Glutamatergic neuron (in vitro differentiated cells): Measurements from ENCODE around the gene TLR4. TPM values are rescaled to one million over a fixed set of nuclear protein-coding genes. Genes with fewer than 3 reads are reported as not detected.

Experiments used
- DNase-seq: peaks from one replicate; pipeline ENCODE4 v3.0.0; 2022
- H3K27ac Mint-ChIP-seq: one replicate; pipeline ENCODE4 v1.8.0; 2020; ENCODE audit warnings: mild to moderate bottlenecking, mixed read lengths, inconsistent platforms; ENCODE audit not compliant: unreplicated experiment
- H3K27me3 Mint-ChIP-seq: one replicate; pipeline ENCODE4 v1.8.0; 2020; ENCODE audit warnings: mild to moderate bottlenecking, moderate library complexity, mixed read lengths, inconsistent platforms; ENCODE audit not compliant: unreplicated experiment
- H3K36me3 Mint-ChIP-seq: one replicate; pipeline ENCODE4 v1.8.0; 2020; ENCODE audit warnings: mild to moderate bottlenecking, mixed read lengths, inconsistent platforms; ENCODE audit not compliant: unreplicated experiment
- H3K4me1 Mint-ChIP-seq: one replicate; pipeline ENCODE4 v1.8.0; 2020; ENCODE audit warnings: mild to moderate bottlenecking, low read depth, mixed read lengths, inconsistent platforms; ENCODE audit not compliant: unreplicated experiment
- H3K4me3 Mint-ChIP-seq: one replicate; pipeline ENCODE4 v1.8.0; 2020; ENCODE audit warnings: mild to moderate bottlenecking, mixed read lengths, inconsistent platforms; ENCODE audit not compliant: unreplicated experiment
- H3K9me3 Mint-ChIP-seq: one replicate; pipeline ENCODE4 v1.8.0; 2020; ENCODE audit warnings: mild to moderate bottlenecking, moderate library complexity, mixed read lengths, inconsistent platforms; ENCODE audit not compliant: unreplicated experiment
- CTCF ChIP-seq: fragments of 200-600 bp; sonication (generic); IDR thresholded peaks from one replicate; pipeline ENCODE4 v1.5.0; 2021; ENCODE audit not compliant: partially characterized antibody, unreplicated experiment
- total RNA-seq: library from RNA; stranded (reverse); fragmentation: NEBNext Ultra II Directional; extraction: Animal tissue kit (Norgen Biotek cat#: 25700); gene quantifications from one replicate; pipeline ENCODE4 v1.2.1, GENCODE V29; 2021; ENCODE audit not compliant: unreplicated experiment

The TLR4 gene
- total RNA-seq, 1 donor from 2014 or later, result not detected

DNA sequence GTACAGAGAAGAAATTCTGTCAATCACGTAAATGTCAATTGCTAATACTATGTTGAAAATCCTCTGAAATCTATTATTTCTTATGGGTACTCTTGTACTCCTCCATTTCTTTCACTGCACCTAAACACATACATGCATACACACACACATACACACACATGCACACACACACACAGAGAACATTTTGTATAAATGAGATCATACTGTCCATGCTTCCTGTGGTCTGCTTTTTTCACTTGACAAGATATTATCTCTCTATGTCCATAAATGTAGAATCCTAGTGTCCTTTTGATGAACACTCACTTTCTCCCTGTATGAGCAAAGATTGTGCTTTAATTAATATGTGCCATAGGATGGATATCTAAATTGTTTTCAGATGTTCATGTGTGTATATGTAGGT, 32.7 kb upstream of the TLR4 start:
- no peak for DNase-seq
- TF ChIP-seq CTCF, result no peak
- Mint-ChIP-seq H3K4me3 (no peak overlapping the region), H3K27ac (no peak overlapping the region), H3K4me1 (no peaks in the 10 kb centered on the region), H3K36me3 (no peaks in the 10 kb centered on the region), H3K9me3 (peaks cover 1% of the 10 kb centered on the region), H3K27me3 (peaks cover 2% of the 10 kb centered on the region)

- no peak overlapping the region for H3K27ac Mint-ChIP-seq
- H3K4me1 Mint-ChIP-seq, result no peaks in the 10 kb centered on the region
- TF ChIP-seq CTCF, result no peak
- peaks cover 1% of the 10 kb centered on the region for H3K9me3 Mint-ChIP-seq
- no peak overlapping the region for H3K4me3 Mint-ChIP-seq
- H3K27me3 Mint-ChIP-seq, result peaks cover 2% of the 10 kb centered on the region
- no peaks in the 10 kb centered on the region for H3K36me3 Mint-ChIP-seq
- DNase-seq, result no peak
These were observed 31.8 kb upstream of the TLR4 start for GRCh38 chr9:117672369-117672768.

DNA sequence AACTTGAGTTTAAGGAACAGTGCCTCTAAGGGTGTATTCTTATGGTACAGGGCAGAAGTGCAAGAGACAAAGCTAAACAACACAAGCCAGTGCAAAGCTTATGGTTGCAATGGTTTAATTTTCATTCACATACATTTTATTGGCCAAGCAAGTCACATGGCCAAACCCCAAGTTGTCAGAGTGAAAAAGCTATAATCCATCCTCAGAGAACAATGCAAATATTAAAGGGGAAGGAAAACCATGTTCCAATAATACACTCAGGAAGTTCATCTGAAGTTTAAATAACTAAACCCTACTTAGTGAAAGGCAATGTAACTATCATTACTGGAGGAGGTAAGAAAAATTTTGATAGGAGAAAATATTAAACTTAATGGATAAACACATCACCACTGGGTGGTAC, 26.6 kb upstream of the TLR4 start:
- Mint-ChIP-seq H3K9me3 (no peaks in the 10 kb centered on the region), H3K4me1 (no peaks in the 10 kb centered on the region)

GRCh38 chr9:117678871-117679270, 25.3 kb upstream of the TLR4 start:
- Mint-ChIP-seq H3K36me3 (no peaks in the 10 kb centered on the region), H3K4me1 (no peaks in the 10 kb centered on the region), H3K27ac (no peak overlapping the region), H3K27me3 (peaks cover 2% of the 10 kb centered on the region), H3K9me3 (no peaks in the 10 kb centered on the region), H3K4me3 (no peak overlapping the region)
- no peak for DNase-seq
- TF ChIP-seq CTCF, result no peak

More for the DNA sequence above, 26.6 kb upstream of the TLR4 start:
- no peak for TF ChIP-seq CTCF
- H3K4me3 Mint-ChIP-seq, result no peak overlapping the region
- H3K27me3 Mint-ChIP-seq, result peaks cover 2% of the 10 kb centered on the region
- no peak for DNase-seq
- no peak overlapping the region for H3K27ac Mint-ChIP-seq
- H3K36me3 Mint-ChIP-seq, result no peaks in the 10 kb centered on the region

DNA sequence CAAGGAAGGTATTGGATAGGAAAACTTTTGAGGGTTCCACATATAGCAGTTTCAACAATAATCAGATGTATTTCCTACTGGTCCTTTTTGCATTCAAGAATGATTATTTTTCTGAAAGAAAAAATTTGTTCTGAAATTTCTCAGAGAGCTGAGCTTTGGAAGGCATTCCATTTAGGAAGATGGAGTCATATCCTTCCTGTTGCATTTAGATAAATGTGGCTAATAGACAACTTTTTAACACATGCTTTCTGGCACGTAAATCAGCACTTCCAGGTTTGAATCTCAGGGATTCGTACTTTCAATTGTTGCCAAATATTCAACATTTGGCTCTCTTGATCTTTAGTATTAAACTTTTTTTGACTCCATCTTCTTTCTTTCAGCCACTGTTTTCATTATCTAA, 24.8 kb upstream of the TLR4 start:
- Mint-ChIP-seq H3K27me3 (peaks cover 2% of the 10 kb centered on the region), H3K36me3 (no peaks in the 10 kb centered on the region), H3K27ac (no peak overlapping the region), H3K4me3 (no peak overlapping the region), H3K4me1 (no peaks in the 10 kb centered on the region), H3K9me3 (no peaks in the 10 kb centered on the region)
- no peak for TF ChIP-seq CTCF
- no peak for DNase-seq
